Transverse colon (tissue), 3 donors: Measurements from ENCODE around the gene CHCHD6.

ENCODE experiments used
- CTCF ChIP-seq, 5 experiments: fragments of 200-600 bp in 3 of 5; fragments of 450-650 bp in 2 of 5; sonication (generic) in 3 of 5; IDR thresholded peaks; 1 replicate in 2 of 5; 2 replicates in 3 of 5; pipeline ENCODE4 v1.5.1; 2016 to 2017; ENCODE audit warnings: antibody characterized with exemption in 5 of 5, inconsistent platforms in 3 of 5, mild to moderate bottlenecking in 2 of 5, moderate library complexity in 1 of 5
- POLR2A ChIP-seq: fragments of 450-650 bp; IDR thresholded peaks from one replicate; pipeline ENCODE4 v1.6.1; 2016; ENCODE audit warnings: antibody characterized with exemption, mild to moderate bottlenecking, moderate library complexity

- TF ChIP-seq POLR2A (no peak), CTCF (IDR thresholded peaks at IDR 0.05) (no peak)
Measured at GRCh38 chr3:126970921-126971320, 266.9 kb downstream of the CHCHD6 start.
